Stimulated activated CD4-positive, alpha-beta T cell treated with anti-CD3 and anti-CD28 coated beads, TNF-alpha, amount 100 ng/mL, for 4 hours (primary cell): ENCODE data around the gene RABL6.
"Not testable (repeated sequence)": the region's sequence is repeated elsewhere in the genome, so short reads cannot be mapped to it uniquely, and the experiment has no call there.

Experiments
- DNase-seq, 3 experiments: peaks; one replicate each; pipeline ENCODE4 v3.0.0-alpha.2; 2020; ENCODE audit warnings: low read depth in 3 of 3

Gene RABL6

GRCh38 chr9:136776947-136777346, 30.8 kb upstream of the RABL6 start:
- DNase-seq, result no peak

GRCh38 chr9:136777359-136777758, 30.4 kb upstream of the RABL6 start:
- DNase-seq, result no peak

DNA sequence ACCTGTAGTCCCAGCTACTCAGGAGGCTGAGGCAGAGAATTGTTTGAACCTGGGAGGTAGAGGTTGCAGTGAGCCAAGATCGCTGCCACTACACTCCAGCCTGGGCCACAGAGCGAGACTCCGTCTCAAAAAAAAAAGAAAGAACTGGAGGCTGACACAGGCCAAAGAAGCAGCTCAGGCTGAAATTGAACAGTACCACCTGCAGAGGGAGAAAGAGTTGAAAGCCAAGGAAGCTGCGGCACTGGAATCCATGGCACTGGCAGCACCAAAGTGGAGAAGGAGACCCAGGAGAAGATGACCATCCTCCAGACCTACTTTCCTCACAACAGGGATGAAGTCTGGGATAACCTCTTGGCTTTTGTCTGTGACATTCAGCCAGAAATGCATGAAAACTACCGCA, 27.9 kb upstream of the RABL6 start:
- no peak for DNase-seq

DNA sequence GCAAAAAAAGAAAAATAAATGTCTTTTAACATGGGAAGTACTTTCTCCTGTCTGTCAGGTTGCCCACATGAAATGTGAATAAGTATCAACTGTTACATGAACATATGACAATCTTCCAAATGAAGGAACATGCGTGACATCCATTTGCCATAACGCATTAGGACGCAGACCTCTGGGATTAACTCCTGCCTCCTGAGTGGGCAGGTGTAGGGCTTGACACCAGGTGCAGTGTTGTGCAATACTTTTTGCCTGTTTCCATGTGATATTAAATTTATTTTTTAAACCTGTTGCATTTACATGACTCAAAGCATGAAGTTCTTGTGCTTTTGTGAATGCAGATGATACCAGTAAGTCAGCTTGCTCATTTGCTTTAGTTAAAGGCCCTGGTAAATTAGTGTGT, 25.3 kb upstream of the RABL6 start:
- DNase-seq, result no peak

- no peak for DNase-seq
Observed at GRCh38 chr9:136784249-136784996, 23.3 kb upstream of the RABL6 start.

GRCh38 chr9:136784997-136785361, 22.8 kb upstream of the RABL6 start:
- DNase-seq, result no peak

DNA sequence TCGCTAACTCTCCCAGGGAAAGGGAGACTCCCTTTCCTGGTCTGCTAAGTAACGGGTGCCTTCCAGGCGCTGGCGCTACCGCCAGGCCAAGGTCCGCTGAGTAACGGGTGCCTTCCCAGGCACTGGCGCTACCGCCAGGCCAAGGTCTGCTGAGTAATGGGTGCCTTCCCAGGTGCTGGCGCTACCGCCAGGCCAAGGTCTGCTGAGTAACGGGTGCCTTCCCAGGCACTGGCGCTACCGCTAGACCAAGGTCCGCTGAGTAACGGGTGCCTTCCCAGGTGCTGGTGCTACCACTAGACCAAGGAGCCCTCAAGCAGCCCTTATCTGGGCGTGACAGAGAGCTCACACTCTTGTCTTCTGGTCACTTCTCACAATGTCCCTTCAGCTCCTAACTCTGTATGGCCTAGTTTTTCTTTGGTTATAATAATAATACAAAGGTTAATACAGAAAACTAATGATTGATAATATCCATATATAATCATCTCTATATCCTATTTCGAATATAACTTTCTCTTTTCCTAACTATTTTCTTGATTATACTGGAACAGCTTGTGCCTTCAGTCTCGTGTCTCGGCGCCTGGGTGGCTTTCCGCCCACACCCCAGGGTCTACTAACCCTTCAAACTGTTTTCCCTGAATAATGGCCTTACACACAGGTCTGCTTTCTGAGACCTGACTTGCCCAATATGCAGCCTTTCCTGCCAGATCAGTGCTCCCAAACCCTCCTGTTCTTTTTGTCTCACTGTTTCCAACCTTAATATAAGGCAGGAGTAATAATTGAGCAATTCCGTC, 22.0 kb upstream of the RABL6 start:
- not testable (repeated sequence) for DNase-seq

GRCh38 chr9:136786451-136786850, 21.3 kb upstream of the RABL6 start:
- DNase-seq, result no peak

- DNase-seq, result not testable (repeated sequence)
Observed at GRCh38 chr9:136786983-136787382, 20.8 kb upstream of the RABL6 start.

- peak in 2 of 3 experiments; percentile 35 to 49 for DNase-seq
Observed at GRCh38 chr9:136787690-136788400, 19.9 kb upstream of the RABL6 start.

- not testable (repeated sequence) for DNase-seq
Observed at GRCh38 chr9:136788644-136789522, 18.9 kb upstream of the RABL6 start.

DNA sequence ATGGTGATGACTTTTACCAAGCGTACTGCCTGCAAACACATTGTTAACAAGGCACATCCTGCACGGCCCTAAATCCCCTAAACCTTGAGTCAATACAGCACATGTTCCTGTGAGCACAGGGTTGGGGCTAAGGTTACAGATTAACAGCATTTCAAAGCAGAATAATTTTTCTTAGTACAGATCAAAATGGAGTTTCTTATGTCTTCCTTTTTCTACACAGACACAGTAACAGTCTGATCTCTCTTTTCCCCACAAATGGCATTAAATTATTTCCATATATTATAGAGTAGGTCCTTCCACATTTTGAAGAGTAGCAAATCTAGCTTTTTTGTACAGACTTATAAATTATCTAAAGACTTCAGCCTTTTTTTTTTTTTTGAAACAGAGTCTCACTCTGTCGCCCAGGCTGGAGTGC, 18.2 kb upstream of the RABL6 start:
- DNase-seq, result no peak

GRCh38 chr9:136790640-136791515, 16.9 kb upstream of the RABL6 start, which contains the start of gene TMEM141:
Gene TMEM141 (plus strand): TSS chr9:136791344. CDS start chr9:136791371, 27 bp downstream.
- DNase-seq, result peak; percentile 100

DNA sequence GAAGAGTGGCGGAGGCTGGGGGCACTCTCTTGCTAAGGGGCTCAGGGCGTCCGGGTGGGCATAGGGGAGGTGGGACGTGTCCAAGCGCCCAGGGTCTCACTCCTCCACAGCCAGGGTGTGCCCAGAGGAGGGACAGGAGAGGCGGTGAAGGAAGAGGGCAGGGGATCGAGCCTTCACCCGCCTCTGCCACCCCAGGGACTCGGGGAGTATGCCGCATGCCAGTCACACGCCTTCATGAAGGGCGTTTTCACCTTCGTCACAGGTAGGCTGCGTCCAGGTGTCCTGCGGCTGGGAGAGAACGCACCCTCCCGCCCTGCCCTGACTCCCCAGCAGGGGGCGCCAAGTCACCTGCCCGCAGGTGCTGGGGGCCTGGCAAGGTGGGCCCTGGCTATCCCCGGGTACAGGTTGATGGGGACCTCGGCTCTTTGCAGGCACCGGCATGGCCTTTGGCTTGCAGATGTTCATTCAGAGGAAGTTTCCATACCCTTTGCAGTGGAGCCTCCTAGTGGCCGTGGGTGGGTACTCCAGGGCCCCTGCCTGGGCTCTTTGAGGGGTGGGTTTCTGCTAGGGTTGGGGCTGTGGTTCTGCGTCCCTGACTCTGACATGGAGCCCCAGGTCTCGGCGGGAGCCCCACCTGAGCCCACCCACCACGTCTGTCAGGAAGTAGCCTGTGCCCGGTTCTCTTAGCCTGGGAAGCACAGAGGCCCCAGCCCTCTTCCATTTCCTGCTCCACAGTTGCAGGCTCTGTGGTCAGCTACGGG, 16.1 kb upstream of the RABL6 start:
- DNase-seq, result peak; percentile 43 to 61 (median 43)

DNA sequence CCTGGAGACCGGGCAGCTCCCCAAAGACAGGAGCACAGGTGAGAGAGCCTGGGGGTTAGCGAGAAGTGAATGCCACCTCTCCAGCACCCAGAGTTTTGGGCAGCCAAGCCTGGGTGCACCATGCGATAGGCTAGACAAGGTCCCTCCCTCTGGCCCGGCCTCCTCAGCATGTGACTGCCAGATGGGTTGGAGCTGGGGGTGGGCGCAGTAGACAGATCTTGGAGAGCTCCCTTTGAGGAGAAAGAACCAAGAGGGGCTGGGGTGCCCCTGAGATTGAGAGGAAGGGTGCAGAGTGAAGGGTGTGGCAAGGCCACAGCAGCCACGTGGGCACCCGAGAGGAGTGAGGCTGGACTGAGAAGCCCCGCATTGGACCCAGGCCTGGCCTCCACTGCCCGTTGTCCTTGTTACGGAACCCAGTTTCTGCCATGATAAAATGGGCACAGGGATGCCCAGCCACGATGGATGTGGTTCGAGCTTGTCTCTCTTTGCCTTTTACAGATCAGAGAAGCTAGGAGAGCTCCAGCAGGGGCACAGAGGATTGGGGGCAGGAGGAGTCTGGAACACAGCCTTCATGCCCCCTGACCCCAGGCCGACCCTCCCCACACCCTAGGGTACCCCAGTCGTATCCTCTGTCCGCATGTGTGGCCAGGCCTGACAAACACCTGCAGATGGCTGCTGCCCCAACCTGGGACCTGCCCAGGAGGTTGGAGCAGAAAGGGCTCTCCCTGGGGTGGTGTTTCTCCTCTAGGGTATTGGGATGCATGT, 15.2 kb upstream of the RABL6 start:
- DNase-seq, result no peak

- DNase-seq, result no peak
Observed at GRCh38 chr9:136793086-136793946, 14.4 kb upstream of the RABL6 start.

GRCh38 chr9:136794281-136794999, 13.3 kb upstream of the RABL6 start:
- no peak for DNase-seq
